GM19240 (cell line): Measurements from ENCODE around the gene TFEB.

Source experiments
- DNase-seq: peaks from one replicate; pipeline ENCODE4 v3.0.0; 2011; ENCODE audit warnings: low spot score; ENCODE audit not compliant: insufficient read length

Gene TFEB

GRCh38 chr6:41638935-41639808 lies 96.2 kb downstream of the TFEB start:
- DNase-seq = no peak

GRCh38 chr6:41638002-41638934 lies 97.1 kb downstream of the TFEB start, which contains the start of gene MDFI:
MDFI (plus strand) TSS chr6:41638468; CDS start chr6:41638750, 282 bp downstream.
- DNase-seq = no peak

GRCh38 chr6:41637194-41638001 lies 98.0 kb downstream of the TFEB start:
- no peak for DNase-seq

- no peak for DNase-seq
Measured at GRCh38 chr6:41636833-41637193, 98.6 kb downstream of the TFEB start.

- no peak for DNase-seq
Measured at GRCh38 chr6:41635365-41635764, 100.0 kb downstream of the TFEB start.

GRCh38 chr6:41634657-41635056 lies 100.8 kb downstream of the TFEB start:
- DNase-seq = no peak
